NT2/D1 (cell line): ENCODE results near the gene THSD7A.

Experiments used
- DNase-seq: peaks from one replicate; pipeline ENCODE4 v3.0.0-alpha.2; 2011; ENCODE audit warnings: low read depth, low spot score
- H3K27me3 ChIP-seq: 2 replicates; pipeline ENCODE4 v1.6.0; 2011; ENCODE audit warnings: mild to moderate bottlenecking; ENCODE audit not compliant: insufficient read length, insufficient read depth
- H3K36me3 ChIP-seq: 2 replicates; pipeline ENCODE4 v1.6.1; 2011; ENCODE audit warnings: mild to moderate bottlenecking, low read length, mixed read lengths; ENCODE audit not compliant: insufficient read depth, insufficient read length
- H3K4me1 ChIP-seq: 2 replicates; pipeline ENCODE4 v1.5.1; 2011; ENCODE audit not compliant: insufficient read depth, insufficient read length
- H3K4me3 ChIP-seq: 2 replicates; pipeline ENCODE4 v1.5.1; 2011; ENCODE audit warnings: low read depth; ENCODE audit not compliant: insufficient read length
- H3K9ac ChIP-seq: 2 replicates; pipeline ENCODE4 v1.6.0; 2011; ENCODE audit warnings: low read depth; ENCODE audit not compliant: insufficient read length
- H3K9me3 ChIP-seq: 2 replicates; pipeline ENCODE4 v1.5.1; 2011; ENCODE audit warnings: mild to moderate bottlenecking, low read length; ENCODE audit not compliant: insufficient read depth
- SUZ12 ChIP-seq: IDR thresholded peaks from 2 replicates; pipeline ENCODE4 v1.6.1; 2011; ENCODE audit not compliant: insufficient read length, insufficient read depth; ENCODE audit errors: extremely low read depth
- YY1 ChIP-seq: IDR thresholded peaks from 2 replicates; pipeline ENCODE4 v1.6.1; 2011; ENCODE audit not compliant: insufficient read length, insufficient read depth
- ZNF274 ChIP-seq: IDR thresholded peaks from 2 replicates; pipeline ENCODE4 v1.6.1; 2011; ENCODE audit warnings: mild to moderate bottlenecking, low read depth, low read length

THSD7A gene

GRCh38 chr7:11473807-11474424 lies 358.1 kb downstream of the THSD7A start:
- no peak for DNase-seq
- H3K4me3 ChIP-seq = no peak overlapping the region

GRCh38 chr7:11473220-11473619 lies 358.8 kb downstream of the THSD7A start:
- TF ChIP-seq ZNF274 = no peak
- no peak for TF ChIP-seq YY1
- no peak for TF ChIP-seq SUZ12
- Histone ChIP-seq H3K4me3 (no peak overlapping the region), H3K9me3 (no peaks in the 10 kb centered on the region), H3K36me3 (no peaks in the 10 kb centered on the region), H3K9ac (no peak overlapping the region), H3K4me1 (no peaks in the 10 kb centered on the region), H3K27me3 (no peaks in the 10 kb centered on the region)
- no peak for DNase-seq

More at GRCh38 chr7:11473807-11474424, 358.1 kb downstream of the THSD7A start:
- H3K36me3 ChIP-seq = no peaks in the 10 kb centered on the region
- no peaks in the 10 kb centered on the region for H3K27me3 ChIP-seq
- no peak for TF ChIP-seq ZNF274
- no peak for TF ChIP-seq SUZ12
- no peak for TF ChIP-seq YY1
- H3K9ac ChIP-seq = no peak overlapping the region
- H3K9me3 ChIP-seq = no peaks in the 10 kb centered on the region
- no peaks in the 10 kb centered on the region for H3K4me1 ChIP-seq

- no peak for TF ChIP-seq SUZ12
- TF ChIP-seq YY1 = no peak
These were observed 359.4 kb downstream of the THSD7A start for GRCh38 chr7:11472646-11473045.

GRCh38 chr7:11471255-11471654 lies 360.7 kb downstream of the THSD7A start:
- Histone ChIP-seq H3K9me3 (no peaks in the 10 kb centered on the region), H3K9ac (no peak overlapping the region), H3K27me3 (no peaks in the 10 kb centered on the region), H3K4me1 (no peaks in the 10 kb centered on the region), H3K4me3 (no peak overlapping the region), H3K36me3 (no peaks in the 10 kb centered on the region)
- no peak for DNase-seq
- TF ChIP-seq YY1 (no peak), SUZ12 (no peak), ZNF274 (no peak)

More at GRCh38 chr7:11472646-11473045, 359.4 kb downstream of the THSD7A start:
- no peak overlapping the region for H3K4me3 ChIP-seq
- no peaks in the 10 kb centered on the region for H3K27me3 ChIP-seq
- no peaks in the 10 kb centered on the region for H3K4me1 ChIP-seq
- DNase-seq = no peak
- no peaks in the 10 kb centered on the region for H3K36me3 ChIP-seq
- H3K9me3 ChIP-seq = no peaks in the 10 kb centered on the region
- no peak overlapping the region for H3K9ac ChIP-seq

- no peaks in the 10 kb centered on the region for H3K4me1 ChIP-seq
- no peaks in the 10 kb centered on the region for H3K36me3 ChIP-seq
- no peak overlapping the region for H3K9ac ChIP-seq
- no peaks in the 10 kb centered on the region for H3K27me3 ChIP-seq
- TF ChIP-seq ZNF274 (no peak), YY1 (no peak), SUZ12 (no peak)
- no peaks in the 10 kb centered on the region for H3K9me3 ChIP-seq
- no peak for DNase-seq
- no peak overlapping the region for H3K4me3 ChIP-seq
These were observed 362.8 kb downstream of the THSD7A start for GRCh38 chr7:11469028-11469745.

- H3K4me1 ChIP-seq = no peaks in the 10 kb centered on the region
- no peak overlapping the region for H3K9ac ChIP-seq
- no peaks in the 10 kb centered on the region for H3K27me3 ChIP-seq
- TF ChIP-seq ZNF274 (no peak), YY1 (no peak), SUZ12 (no peak)
- H3K4me3 ChIP-seq = no peak overlapping the region
- no peak for DNase-seq
- H3K36me3 ChIP-seq = no peaks in the 10 kb centered on the region
- no peaks in the 10 kb centered on the region for H3K9me3 ChIP-seq
These were observed 365.4 kb downstream of the THSD7A start for GRCh38 chr7:11466517-11467105.

- Histone ChIP-seq H3K36me3 (no peaks in the 10 kb centered on the region), H3K4me1 (no peaks in the 10 kb centered on the region), H3K27me3 (no peaks in the 10 kb centered on the region), H3K4me3 (no peak overlapping the region), H3K9me3 (no peaks in the 10 kb centered on the region), H3K9ac (no peak overlapping the region)
- no peak for TF ChIP-seq SUZ12
- no peak for TF ChIP-seq YY1
- TF ChIP-seq ZNF274 = no peak
- no peak for DNase-seq
These were observed 367.4 kb downstream of the THSD7A start for GRCh38 chr7:11464624-11465023.
